Kidney (tissue), 14 donors: ENCODE results near the gene CAMKMT. TPM values are rescaled to one million over a fixed set of nuclear protein-coding genes. Genes with fewer than 3 reads are reported as not detected.
"Not testable (repeated sequence)": the region's sequence is repeated elsewhere in the genome, so short reads cannot be mapped to it uniquely, and the experiment has no call there.

Experiments
- DNase-seq, 5 donors: peaks; one replicate each; pipeline ENCODE4 v3.0.0-alpha.2; 2013 to 2020
- FAIRE-seq: peaks from 2 replicates; lab custom pipeline; 2012; peaks lifted over from hg19 to GRCh38; lab: Jason Lieb, UNC
- H3K27ac ChIP-seq, 2 donors: one replicate each; pipeline ENCODE4 v1.7.0; 2013; ENCODE audit warnings: low read depth in 2 of 2, low read length in 2 of 2, inconsistent platforms in 1 of 2
- H3K27me3 ChIP-seq: one replicate; pipeline ENCODE4 v1.7.1; 2013; ENCODE audit warnings: low read length, inconsistent platforms; ENCODE audit not compliant: control insufficient read depth, insufficient read depth
- H3K36me3 ChIP-seq, 3 donors: one replicate each; pipeline versions ENCODE4 v1.7.0 to v1.7.1; 2013; ENCODE audit warnings: low read length in 3 of 3, control low read depth in 1 of 3, inconsistent platforms in 1 of 3; ENCODE audit not compliant: insufficient read depth in 3 of 3, control insufficient read depth in 2 of 3
- H3K4me1 ChIP-seq, 3 donors: one replicate each; pipeline versions ENCODE4 v1.7.0 to v1.7.1; 2013; ENCODE audit warnings: low read length in 3 of 3, inconsistent platforms in 1 of 3, low read depth in 1 of 3; ENCODE audit not compliant: control insufficient read depth in 2 of 3, insufficient read depth in 2 of 3
- H3K4me3 ChIP-seq, 3 donors: one replicate each; pipeline versions ENCODE4 v1.7.0 to v1.8.1; 2013; ENCODE audit warnings: low read length in 3 of 3, control low read depth in 1 of 3, inconsistent platforms in 1 of 3
- H3K9ac ChIP-seq, 3 donors: one replicate each; pipeline versions ENCODE4 v1.7.0 to v1.7.1; 2013; ENCODE audit warnings: low read length in 3 of 3, control low read depth in 1 of 3, inconsistent platforms in 1 of 3
- H3K9me3 ChIP-seq, 3 donors: one replicate each; pipeline versions ENCODE4 v1.7.0 to v1.7.1; 2013; ENCODE audit warnings: low read length in 3 of 3, control low read depth in 1 of 3, inconsistent platforms in 1 of 3; ENCODE audit not compliant: control insufficient read depth in 2 of 3, insufficient read depth in 1 of 3
- CTCF ChIP-seq: IDR thresholded peaks from 3 replicates; pipeline ENCODE4 v1.5.1; 2012; ENCODE audit warnings: mild to moderate bottlenecking, moderate library complexity, borderline replicate concordance; ENCODE audit not compliant: insufficient read depth; ENCODE audit errors: extremely low read depth
- intact Hi-C: fragments of 100-400 bp; cut with DNase I; formaldehyde crosslinking; loops from one replicate; pipeline ENCODE4 v1.11.1; 2022
- polyA plus RNA-seq: library from polyadenylated mRNA; stranded (reverse); fragments of 350-450 nt; fragmentation: Illumina TruSeq; extraction: RNeasy Lipid Tissue Mini Kit (QIAGEN cat#74804); gene quantifications from one replicate; pipeline ENCODE4 v1.2.3, GENCODE V29; 2014; ENCODE audit warnings: low read depth, low replicate concordance; ENCODE audit not compliant: insufficient read depth
- total RNA-seq: library from RNA; stranded (reverse); fragmentation: NEBNext Ultra II Directional; extraction: Animal tissue kit (Norgen Biotek cat#: 25700); gene quantifications from one replicate; pipeline ENCODE4 v1.2.1, GENCODE V29; 2021
- donor health status: control.
- donor health status: control.
- donor health status: control.
- donor health status: control.
- donor health status: control.
- donor health status: DM: yes; HTN: yes; CAD: no.
- donor health status: Normal renal cell carcinoma (clear cell type).

CAMKMT gene
- total and polyA plus RNA-seq, 2 donors from 2014 or later, result 9.9 to 14.5 TPM

DNA sequence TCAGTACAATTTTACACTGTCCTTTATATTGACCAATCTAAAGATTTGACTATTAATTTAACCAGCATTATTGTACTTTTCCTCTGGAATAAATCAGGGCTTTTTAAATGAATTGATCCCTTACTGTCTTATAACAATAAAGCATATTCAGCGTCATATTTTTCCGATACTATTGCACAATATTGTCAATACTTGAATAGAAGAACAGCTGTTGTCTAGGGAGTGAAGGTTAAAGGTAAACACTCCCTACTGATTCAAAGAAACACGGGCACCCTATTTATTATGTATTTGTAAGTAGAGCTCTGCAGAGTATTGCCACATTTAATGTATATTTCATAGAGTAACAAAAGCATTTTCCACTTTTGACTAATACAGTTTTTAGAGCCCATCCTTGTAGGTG, 134.4 kb downstream of the CAMKMT start:
- Histone ChIP-seq H3K4me3 (no peak overlapping the region), H3K36me3 (no peaks in the 10 kb centered on the region), H3K27ac (no peak overlapping the region), H3K27me3 (no peaks in the 10 kb centered on the region), H3K9ac (no peak overlapping the region), H3K9me3 (no peaks in the 10 kb centered on the region), H3K4me1 (no peaks in the 10 kb centered on the region)
- FAIRE-seq (no peak), DNase-seq (no peak)
- intact Hi-C loops, result no loop called here
- TF ChIP-seq CTCF, result no peak

DNA sequence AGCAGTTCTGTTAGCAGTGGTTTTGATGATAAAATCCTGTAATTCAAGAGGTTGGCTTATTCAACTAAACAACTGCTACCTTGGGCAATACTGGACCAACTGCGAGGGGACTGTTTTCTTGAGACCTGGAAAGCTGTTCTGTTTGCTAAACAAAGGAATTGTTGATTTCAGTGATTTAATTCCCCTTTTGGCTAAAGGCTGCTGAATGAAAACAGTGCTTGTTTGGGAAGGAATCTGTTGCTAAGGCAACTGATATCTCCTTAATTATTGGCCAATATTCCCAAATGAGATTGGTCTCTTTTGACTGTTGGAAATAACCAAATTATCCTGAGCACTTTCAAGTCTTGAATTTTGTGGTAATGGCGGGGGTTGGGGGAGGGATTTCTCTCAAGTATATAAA, 136.8 kb downstream of the CAMKMT start:
- no peaks in the 10 kb centered on the region for H3K4me1 ChIP-seq
- intact Hi-C loops, result no loop called here
- no peak overlapping the region for H3K9ac ChIP-seq
- no peaks in the 10 kb centered on the region for H3K36me3 ChIP-seq
- FAIRE-seq, result no peak
- DNase-seq, result no peak
- TF ChIP-seq CTCF, result no peak
- H3K4me3 ChIP-seq, result no peak overlapping the region
- no peaks in the 10 kb centered on the region for H3K9me3 ChIP-seq
- H3K27me3 ChIP-seq, result no peaks in the 10 kb centered on the region
- H3K27ac ChIP-seq, result no peak overlapping the region

DNA sequence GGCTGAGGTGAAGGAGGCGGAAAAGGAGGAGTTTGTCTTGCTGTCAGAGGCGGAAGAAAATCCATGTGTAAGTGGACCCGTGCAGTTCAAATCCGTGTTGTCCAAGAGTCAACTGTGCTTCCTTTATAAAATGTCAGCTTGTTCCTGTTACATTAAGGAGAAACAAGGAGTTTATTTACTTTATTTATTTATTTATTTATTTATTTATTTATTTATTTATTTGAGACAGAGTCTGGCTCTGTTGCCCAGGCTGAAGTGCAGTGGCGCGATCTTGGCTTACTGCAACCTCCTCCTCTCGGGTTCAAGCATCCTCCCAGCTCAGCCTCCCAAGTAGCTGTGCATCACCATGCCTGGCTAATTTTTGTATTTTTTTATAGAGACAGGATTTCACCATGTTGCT, 143.9 kb downstream of the CAMKMT start:
- FAIRE-seq, intact Hi-C loops, H3K9ac ChIP-seq: not testable (repeated sequence)

GRCh38 chr2:44510246-44510645, 148.5 kb downstream of the CAMKMT start:
- Histone ChIP-seq H3K9me3 (no peaks in the 10 kb centered on the region), H3K27ac (no peak overlapping the region), H3K27me3 (no peaks in the 10 kb centered on the region), H3K36me3 (no peaks in the 10 kb centered on the region), H3K4me3 (no peak overlapping the region), H3K4me1 (no peaks in the 10 kb centered on the region), H3K9ac (no peak overlapping the region)
- intact Hi-C loops, result no loop called here
- no peak for DNase-seq
- no peak for FAIRE-seq
- TF ChIP-seq CTCF, result no peak

More for the DNA sequence above, 143.9 kb downstream of the CAMKMT start:
- H3K4me1 ChIP-seq, DNase-seq, H3K4me3 ChIP-seq, H3K36me3 ChIP-seq, H3K9me3 ChIP-seq, H3K27ac ChIP-seq, H3K27me3 ChIP-seq: not testable (repeated sequence)
